G401.6 (cell line): Measurements from ENCODE around the gene MEGF6.

Source experiments
- FAIRE-seq: peaks from 2 replicates; lab custom pipeline; 2012; peaks lifted over from hg19 to GRCh38; lab: Jason Lieb, UNC

Gene MEGF6

DNA sequence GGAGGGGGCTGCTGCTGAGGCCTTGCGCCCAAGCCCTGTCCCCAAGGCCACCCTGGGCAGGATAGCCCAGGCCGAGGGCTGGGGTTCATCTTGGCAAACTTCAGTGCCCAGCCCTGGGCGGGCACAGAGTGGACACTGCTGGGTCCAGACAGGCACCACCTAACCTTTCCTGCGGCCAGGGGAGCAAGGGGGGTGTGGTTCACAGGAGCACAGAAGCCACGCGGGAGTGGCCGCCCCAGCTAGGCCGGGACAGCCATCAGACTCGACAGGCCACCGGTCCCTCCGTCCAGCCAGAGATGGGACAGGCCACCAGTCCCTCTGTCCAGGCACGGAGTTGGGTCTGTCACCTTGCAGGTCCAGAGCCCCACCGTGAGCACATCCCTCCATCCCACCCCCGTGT lies 127.9 kb downstream of the MEGF6 start:
- FAIRE-seq = no peak

DNA sequence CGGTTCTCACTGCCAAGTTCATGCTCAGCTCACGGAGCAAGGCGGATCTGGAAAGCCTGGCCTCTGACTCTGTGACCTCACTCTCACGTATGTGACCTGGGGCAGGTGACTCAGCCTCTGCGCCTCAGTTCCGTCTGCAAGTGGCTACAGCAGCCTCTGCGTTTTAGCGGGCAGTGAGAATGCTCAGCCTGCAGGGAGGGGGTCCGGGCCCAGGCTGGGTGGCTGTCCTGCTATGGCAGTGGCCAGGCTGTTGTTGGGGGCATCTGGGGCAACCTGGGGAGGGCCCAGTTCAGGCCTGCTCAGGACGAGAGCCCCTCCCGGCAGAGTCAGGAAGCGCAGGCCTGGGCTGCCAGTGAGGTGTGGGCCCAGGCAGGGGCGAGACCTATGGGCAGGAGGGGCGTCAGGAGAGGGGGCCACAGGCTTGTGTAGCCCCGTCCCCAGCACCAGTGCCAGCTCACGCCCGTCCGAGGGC lies 128.9 kb downstream of the MEGF6 start:
- FAIRE-seq = no peak

DNA sequence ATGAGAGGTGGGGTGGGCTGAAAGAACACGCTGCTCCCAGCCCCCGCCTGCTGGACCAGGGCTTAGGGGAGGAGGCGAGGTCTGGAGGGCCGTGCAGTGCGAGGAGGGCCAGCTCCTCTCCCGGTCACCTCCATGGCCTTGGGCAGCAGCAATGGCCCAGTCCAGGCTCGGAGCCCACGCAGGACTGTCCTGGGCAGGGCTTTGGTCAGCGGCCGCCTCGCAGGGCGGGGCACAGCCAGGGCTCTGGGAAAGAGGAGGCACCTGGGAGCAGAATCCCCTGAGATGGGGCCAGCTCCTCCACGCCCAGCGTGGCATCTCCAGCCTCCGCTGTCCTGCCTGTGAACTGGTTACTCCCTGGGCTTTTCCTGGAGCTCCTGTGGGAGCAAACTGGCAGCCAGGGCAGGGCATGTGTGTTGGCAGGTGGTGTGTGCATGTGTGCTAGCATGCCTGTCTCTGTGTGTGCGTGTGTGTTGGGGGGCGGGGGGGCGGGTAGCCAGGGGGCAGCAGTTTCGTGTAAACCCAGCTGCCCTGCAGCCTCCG lies 129.4 kb downstream of the MEGF6 start:
- no peak for FAIRE-seq

DNA sequence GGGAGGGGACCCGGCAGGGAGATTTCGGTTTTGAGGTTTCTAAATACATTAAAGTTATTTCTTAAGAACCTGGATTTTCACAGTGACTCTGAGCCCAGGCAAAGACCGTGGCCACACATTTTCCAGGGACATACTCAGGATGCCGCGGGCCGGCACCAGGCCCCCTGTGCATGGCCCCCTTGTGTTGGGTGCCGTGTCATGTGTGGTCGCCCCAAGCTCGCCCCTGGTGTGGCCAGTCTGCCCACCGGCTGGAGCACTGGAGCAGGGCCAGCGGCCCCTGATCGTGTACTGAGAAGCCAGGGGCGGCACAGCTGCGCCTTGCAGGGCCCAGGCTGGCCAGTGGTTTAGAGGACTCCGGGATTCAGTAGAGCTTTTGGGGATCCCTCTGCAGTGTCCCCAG lies 130.3 kb downstream of the MEGF6 start:
- FAIRE-seq = no peak

DNA sequence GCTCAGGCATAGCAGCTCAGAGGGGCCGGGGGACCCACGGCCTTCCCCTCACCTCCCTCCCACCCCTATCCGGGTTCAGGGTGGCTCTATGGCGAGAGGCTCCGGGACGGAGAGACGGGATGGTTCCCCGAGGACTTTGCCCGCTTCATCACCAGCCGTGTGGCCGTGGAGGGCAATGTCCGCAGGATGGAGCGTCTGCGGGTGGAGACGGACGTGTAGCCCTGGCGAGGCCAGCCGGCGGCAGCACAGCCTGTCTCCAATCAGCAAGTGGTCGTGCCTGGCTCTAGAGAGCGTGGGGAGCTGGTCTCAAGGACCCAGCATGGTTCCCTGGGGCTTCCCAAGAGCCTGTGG lies 131.0 kb downstream of the MEGF6 start:
- FAIRE-seq = no peak

DNA sequence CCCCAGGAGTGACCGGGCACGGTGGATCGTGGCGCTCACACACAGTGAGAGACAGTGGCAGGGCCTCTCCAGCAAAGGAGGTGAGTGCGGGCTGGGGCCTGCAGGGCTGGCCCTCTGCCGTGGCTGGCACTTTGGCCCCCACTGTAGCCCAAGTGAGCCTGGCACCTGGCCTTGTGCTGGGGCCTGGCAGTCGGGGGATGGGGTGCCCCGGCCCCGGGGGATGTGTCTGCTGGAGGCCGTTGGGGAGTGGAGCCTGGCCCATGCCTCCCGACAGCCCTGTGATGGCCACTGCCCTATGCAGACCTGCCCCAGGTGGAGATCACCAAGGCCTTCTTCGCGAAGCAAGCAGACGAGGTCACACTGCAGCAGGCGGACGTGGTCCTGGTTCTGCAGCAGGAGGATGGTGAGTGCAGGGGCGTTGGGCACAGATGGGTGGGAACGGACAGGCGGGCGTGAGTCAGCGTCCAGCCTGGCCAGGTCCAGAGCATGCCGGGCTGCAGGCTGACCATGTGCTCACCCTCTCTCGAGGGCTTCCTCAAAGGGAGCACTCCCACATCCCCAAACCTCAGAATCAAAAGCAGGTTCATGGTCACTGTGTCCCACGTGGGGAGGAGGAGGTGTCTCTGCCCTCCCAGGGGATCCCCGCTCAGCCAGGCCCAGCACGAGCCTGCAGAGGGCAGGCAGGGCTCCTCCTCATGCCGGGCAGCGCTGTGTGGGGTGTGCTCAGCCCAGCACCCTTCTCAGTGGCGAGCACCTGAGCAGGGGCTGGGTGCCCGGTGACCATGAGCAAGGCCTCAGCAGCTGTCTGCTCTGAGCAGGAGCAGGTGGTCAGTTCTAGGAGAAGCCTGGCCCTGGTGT lies 131.6 kb downstream of the MEGF6 start:
- no peak for FAIRE-seq

DNA sequence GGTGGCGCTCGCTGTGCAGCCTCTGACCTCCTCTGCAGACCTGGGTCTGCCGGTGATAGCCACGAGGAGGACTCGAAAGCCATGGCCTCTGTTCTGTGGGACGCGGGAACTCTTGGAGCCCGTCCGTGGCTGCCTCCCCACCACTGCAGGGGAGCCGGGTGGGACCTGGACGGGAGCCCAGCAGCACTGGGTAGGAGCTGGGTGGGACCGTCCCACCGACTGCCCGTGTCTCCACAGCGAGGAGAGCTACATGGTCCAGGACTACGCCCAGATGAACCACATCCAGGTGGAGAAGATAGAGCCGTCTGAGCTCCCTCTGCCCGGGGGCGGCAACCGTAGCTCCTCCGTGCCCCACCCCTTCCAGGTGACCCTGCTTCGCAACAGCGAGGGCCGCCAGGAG lies 133.1 kb downstream of the MEGF6 start:
- FAIRE-seq = no peak

DNA sequence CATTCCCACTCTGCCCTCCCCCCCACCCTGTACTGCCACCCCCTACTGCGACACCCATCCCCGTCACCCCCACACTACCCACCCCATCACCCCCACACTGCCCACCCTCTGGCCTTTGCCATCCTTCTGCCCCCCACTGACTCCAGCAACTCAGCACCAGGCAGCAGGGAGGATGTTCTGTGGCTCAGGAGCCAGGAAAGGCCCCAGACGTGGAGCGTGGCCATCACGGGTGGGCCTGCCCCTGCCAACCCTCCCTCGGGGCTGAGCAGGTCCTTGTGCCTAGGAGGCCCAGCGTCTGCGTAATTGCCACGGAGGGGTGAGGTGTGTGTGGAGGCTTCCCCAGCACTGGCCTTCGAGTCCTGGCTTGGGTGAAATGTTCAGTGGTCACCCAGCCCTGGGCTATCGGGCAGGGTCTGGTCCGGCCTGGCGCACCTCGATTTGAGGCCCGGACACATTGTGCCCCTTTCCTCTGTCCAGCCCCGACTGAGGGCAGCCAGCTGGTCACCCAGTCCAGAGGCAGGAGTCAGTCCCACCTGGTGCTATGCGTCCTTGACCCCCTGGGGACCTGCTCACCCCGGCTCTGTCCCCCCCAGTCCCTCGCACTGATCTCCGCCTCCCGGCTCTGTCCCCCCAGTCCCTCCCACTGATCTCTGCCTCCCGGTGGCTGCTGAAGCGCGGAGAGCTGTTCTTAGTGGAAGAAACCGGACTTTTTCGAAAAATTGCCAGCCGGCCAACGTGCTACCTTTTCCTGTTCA lies 133.9 kb downstream of the MEGF6 start:
- no peak for FAIRE-seq

DNA sequence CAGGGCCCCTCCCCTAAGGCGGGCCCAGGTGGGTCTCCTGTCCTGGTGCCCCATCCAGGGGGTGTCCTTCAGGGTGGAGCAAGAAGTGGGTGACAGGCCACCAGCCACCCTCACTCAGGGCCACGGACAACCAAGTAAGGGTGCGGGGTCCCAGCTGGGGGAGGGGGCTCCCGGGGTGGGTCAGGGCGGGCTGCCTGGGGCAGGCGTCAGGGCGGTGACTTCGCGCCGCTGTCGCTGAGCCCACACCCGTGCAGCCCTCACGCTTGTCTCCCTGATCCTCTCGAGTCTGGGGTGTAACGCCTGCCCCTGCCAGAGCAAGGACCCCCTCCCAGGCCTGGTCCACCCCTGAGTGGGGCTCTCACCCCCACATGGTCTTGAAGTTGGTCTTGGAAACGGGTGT lies 134.6 kb downstream of the MEGF6 start:
- FAIRE-seq = no peak

DNA sequence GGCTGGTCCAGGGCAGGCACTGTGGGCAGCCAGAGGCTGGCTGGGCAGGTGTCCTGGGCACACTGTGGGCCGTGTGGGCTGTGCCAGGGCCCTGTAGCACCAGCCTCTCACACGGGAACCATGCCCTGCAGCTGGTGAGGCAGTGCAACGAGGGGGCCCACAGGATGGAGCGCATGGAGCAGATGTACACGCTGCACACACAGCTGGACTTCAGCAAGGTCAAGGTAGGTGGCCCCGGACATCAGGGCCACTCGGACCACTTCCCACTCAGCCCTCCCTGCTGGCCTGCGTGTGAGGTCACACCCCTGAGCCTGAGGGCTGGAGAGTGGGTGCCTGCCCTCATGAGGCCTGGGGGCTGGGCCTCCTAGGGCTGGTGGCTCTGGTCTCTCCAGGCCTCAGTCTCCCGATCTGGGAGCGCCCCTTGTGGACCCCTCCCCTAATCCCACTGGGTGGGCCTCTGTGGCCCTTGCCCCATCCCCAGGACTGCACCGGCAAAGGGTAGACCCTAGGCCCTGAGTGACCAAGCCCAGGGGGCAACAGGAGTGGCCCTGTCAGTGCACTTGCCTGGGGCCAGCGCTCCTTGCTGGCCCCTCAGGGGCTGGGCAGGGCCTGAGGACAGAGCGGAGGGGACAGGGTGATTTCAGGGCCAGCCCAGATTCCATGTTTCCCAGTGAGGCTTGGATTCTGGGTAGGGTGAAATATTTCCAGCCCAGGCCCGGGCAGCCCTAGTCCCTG lies 135.3 kb downstream of the MEGF6 start:
- no peak for FAIRE-seq

DNA sequence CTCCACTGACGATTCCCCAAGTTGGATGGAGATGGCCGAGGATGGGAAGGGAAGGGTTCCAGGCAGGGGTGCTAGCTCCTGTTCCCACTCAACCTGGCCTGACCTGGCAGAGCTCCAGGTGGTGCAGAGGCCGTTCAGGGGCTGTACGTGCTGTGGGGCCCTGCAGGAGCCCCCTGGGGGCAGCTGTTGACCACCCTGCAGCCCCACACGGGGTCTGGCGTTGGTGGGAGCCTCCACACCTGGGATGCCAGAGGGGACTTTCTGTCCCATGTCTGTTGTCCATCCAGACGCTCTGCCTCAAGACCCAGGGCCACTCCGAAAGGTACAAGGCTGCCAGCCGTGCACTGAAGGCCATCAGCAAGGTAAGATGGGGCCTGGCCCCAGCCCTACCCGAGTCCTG lies 136.9 kb downstream of the MEGF6 start:
- no peak for FAIRE-seq

DNA sequence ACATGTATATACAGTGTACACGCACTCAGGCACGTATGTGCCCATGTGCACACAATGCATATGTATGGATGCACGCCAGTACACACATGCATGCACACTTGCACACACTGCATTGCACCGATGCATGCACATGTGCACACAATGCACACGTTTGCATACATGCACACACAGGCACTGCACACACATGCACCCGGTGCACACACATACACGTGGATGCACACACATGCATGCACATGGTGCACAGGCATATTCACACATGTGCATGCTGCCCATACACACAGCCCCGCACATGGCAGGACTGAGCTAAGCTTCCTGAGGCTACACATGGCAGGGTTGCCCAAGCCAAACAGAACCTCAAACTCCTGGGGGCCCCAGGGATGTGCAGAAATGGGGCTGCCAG lies 137.3 kb downstream of the MEGF6 start:
- FAIRE-seq = no peak

DNA sequence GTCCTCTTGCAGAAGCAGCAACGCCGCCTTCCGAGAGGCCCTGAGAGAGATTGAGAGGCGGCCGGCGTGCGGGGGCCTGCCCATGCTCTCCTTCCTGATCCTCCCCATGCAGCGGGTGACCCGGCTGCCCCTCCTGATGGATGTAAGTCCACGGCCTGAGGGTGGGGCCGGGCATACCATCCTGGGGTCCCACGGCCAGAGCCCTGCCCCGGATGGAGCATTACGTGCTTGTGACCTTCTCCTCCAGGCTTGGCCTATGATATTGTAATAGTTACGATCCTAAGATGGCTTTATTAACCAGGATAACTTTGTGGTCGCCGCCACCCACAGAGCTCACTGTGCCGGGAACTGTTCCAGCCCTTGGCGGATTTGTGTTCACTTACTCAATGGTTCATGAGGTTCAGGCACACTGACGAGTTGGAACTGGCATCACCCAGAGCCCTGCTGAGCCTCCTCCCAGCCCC lies 137.9 kb downstream of the MEGF6 start:
- no peak for FAIRE-seq

DNA sequence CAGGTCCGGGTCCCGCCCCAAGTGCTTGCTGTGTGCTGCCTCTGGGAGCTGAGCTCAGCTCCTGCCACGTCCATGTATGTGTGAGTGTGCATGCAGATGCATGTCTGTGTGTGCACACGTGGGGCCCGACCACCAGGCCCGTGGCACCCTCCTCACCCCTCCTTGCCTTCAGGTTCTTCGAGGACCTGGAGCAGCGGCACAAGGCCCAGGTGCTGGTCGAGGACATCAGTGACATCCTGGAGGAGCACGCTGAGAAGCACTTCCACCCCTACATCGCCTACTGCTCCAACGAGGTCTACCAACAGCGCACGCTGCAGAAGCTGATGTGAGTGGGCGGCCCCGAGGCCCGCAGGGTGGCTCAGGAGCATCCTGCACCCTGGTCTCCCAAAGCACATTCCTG lies 138.4 kb downstream of the MEGF6 start:
- FAIRE-seq = no peak

DNA sequence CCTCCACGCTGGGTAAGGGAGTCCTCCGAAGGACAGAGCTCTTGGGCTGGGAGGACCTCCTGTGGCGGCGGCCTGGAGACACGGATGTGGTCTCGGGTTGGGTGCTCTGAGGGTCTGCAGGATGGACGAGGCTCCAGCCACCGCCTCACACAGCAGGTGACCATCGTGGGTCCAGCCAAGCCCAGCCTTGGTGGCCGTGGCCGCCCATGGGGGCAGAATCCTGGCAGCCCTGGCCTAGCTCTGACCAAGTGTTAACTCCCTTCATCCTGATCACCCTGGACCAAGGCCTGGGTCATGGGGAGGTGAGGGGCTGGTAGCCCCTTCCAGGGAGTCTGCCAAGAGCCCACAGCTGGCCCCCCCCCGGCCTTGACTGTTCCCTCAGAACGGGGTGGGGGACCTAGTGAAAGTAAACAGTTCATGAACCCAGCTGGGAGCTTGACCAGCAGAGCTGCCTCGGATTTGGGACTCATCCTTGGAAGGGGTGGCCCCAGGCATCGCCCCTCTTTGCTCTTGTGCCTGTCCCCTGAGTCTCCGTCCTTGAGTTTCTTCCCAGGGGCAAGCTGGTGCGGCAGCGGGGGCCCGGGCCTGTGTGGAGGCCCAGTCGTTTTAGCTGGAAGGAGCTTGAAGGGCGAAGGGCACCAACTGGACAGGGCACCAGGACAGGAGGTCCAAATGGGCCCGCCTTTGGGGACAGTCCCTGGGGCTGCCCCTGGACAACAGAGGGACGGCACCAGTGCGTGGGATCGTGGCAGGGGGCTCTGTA lies 139.0 kb downstream of the MEGF6 start:
- no peak for FAIRE-seq

DNA sequence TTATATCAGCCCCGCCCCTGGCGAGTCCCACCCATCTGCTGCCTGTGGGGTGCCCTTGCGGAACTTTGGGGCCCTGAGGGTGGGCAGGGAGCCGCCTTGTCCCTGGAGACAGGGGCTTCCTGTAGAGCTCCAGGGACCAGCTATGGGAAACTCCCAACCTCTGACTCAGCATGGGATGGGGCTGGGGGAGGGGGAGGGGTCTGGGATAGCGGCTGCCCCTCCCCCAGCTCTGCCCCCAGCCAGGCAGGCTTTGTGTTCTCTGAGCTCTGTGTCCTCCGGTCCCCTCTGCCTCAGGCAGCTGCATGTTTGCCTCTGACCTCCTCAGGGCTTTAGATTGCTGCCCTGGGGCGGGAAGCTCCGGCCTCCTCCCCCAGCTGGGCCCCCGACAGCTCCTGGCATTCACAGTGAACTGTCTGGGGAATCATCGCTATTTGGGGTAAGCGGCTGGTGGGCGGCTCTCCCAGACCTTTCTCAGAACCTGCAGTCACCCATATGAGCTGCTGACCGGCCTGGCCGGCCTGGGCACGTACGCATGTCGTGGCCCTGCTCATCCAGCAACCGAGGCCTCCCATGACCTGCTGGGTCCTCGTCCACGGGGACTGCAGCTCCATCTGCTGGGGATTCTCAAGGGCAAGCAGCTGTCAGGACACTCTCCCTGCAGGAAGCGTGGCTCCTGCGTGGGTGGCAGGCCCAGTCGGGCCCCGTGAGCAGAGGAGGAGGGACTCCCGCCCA lies 139.8 kb downstream of the MEGF6 start:
- FAIRE-seq = no peak

DNA sequence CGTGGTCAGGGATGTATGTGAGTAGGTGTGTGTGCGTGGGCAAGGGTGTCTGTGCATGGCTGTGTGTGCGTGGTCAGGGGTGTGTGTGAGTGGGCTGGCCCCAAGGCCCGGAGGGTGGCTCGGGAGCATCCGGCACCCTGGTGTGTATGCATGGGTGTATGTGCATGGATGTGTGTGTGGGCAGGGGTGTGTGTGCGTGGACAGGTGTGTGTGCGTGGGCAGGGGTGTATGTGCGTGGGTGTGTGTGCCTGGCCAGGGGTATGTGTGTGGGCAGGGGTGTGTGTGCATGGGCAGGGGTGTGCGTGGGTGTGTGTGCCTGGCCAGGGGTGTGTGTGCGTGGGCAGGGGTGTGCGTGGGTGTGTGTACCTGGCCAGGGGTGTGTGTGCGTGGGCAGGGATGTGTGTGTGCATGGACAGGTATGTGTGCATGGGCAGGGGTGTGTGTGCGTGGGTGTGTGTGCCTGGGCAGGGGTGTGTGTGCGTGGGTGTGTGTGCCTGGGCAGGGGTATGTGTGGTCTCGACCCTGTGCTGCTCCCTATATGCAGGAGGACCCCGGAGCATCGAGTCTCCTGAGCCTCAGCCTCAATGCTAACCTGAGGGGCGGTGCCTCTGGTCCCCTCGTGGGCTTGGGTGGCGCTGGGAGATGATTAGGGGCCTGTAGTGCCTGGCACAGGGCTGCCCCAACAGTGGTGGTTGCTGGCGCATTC lies 140.5 kb downstream of the MEGF6 start:
- FAIRE-seq = no peak

DNA sequence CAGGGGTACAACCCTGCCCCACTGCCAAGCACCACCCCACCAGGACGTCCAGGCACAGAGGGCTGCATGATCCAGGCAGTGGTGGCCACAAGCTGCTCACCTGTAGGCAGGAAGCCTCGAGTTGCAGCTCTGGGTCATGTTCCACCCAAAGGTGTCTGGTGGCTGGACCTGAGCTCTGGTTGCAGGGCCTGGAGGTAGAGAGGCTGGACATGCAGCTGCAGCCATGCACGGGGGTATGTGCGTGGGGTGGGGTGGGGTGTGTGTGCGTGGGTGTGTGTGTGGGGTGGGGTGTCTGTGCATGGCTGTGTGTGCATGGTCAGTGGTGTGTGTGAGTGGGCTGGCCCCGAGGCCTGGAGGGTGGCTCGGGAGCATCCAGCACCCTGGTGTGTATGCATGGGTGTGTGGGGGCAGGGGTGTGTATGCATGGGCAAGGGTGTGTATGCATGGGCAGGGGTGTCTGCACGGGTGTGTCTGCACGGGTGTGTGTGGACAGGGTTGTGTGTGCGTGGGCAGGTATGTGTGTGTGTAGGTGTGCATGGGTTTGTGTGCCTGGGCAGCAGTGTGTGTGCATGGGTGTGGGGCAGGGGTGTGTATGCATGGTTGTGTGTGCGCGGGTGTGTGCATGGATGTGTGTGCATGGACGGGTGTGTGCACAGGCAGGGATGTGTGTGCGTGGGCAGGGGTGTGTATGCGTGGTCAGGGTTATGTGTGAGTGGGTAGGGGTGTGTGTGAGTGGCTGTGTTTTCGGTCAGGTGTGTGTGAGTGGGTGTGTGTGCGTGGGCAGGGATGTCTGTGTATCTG lies 141.3 kb downstream of the MEGF6 start:
- FAIRE-seq = no peak

DNA sequence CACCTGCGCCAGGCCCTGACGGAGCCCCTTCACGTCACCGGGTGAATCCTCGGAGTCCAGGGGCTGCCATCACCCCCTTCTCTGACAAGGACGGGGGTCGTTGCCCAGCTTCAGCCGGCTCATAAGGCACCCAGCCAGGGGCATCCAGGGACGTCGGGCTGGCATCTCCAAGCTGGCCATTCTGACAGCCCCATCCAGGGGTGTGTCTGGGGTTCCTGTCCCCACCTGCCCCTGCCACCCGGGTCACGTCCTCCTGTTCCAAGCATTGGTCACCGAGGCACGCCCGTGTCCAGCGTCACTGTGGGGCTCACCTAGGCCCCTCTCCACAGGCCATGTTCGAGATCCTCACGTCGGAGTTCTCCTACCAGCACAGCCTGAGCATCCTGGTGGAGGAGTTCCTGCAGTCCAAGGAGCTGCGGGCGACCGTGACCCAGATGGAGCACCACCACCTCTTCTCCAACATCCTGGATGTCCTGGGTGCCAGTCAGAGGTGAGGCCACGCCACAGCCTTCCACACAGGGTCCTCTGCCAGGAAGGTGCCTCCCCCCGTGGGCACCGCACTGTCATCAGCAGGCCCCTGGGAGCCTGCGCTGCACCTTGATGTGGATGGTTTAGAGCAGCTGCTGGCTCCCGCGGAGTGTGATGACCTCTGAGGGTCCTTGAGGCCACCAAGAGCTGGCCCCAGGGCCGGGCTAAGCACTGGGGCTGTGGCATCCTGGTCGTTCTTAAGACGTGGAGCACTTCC lies 142.0 kb downstream of the MEGF6 start:
- no peak for FAIRE-seq
